HL-60 (cell line): ENCODE results near the gene PEX1.

Experiments
- DNase-seq, 2 experiments: peaks; one replicate each; pipeline ENCODE4 v3.0.0-alpha.2; 2010 to 2020; ENCODE audit warnings: low read depth in 1 of 2, low spot score in 1 of 2
- H3K27ac ChIP-seq: fragments of 250-450 bp; sonication (Bioruptor Pico); replicated peaks from 2 replicates; pipeline ENCODE4 v1.5.1; 2020; ENCODE audit warnings: mild to moderate bottlenecking, moderate library complexity
- H3K27me3 ChIP-seq: fragments of 250-450 bp; sonication (Bioruptor Pico); 2 replicates; pipeline ENCODE4 v1.5.1; 2021; ENCODE audit warnings: mild to moderate bottlenecking, moderate library complexity; ENCODE audit not compliant: insufficient read depth, poor library complexity, severe bottlenecking
- H3K4me3 ChIP-seq: replicated peaks from 2 replicates; pipeline ENCODE4 v1.5.1; 2011; ENCODE audit warnings: mild to moderate bottlenecking, control low read depth, low read length; ENCODE audit not compliant: insufficient read depth
- CTCF ChIP-seq: IDR thresholded peaks from one replicate; pipeline ENCODE4 v1.5.1; 2011; ENCODE audit warnings: low read length, control low read depth, inconsistent platforms; ENCODE audit not compliant: insufficient read depth
- GABPA ChIP-seq: IDR thresholded peaks from 2 replicates; pipeline ENCODE4 v1.6.1; 2012; ENCODE audit warnings: low read depth
- POLR2AphosphoS5 ChIP-seq: IDR thresholded peaks from 2 replicates; pipeline ENCODE4 v1.6.1; 2012; ENCODE audit warnings: low read depth
- REST ChIP-seq: IDR thresholded peaks from 2 replicates; pipeline ENCODE4 v1.6.1; 2012; ENCODE audit warnings: low read depth; ENCODE audit not compliant: insufficient replicate concordance
- SPI1 ChIP-seq: IDR thresholded peaks from 2 replicates; pipeline ENCODE4 v1.6.1; 2012; ENCODE audit warnings: low read depth, mild to moderate bottlenecking, borderline replicate concordance
- long read RNA-seq: library from polyadenylated mRNA; unstranded; transcript quantifications from one replicate; pipeline ENCODE4 v2.0.0, GENCODE V29; 2020

Gene PEX1
- long read RNA-seq, full-length matches to known transcripts, result 21 of 53 reads
- long read RNA-seq, partial matches to known transcripts, result 19 of 53 reads
- long read RNA-seq, other reads (novel, unspliced or antisense), result 13 of 53 reads

GRCh38 chr7:92528188-92528957 is at the start of gene PEX1, which contains the start of gene RBM48:
TSS of gene PEX1 (minus strand) at chr7:92528520. CDS start at chr7:92528435, 85 bp downstream.
TSS of gene RBM48 (plus strand) at chr7:92528795. CDS start at chr7:92528814, 19 bp downstream.
- TF ChIP-seq SPI1, result no peak
- peak; percentile 40 for TF ChIP-seq REST
- peak; percentile 77 for TF ChIP-seq POLR2AphosphoS5
- TF ChIP-seq CTCF, result no peak
- TF ChIP-seq GABPA, result peak; percentile 85
- Histone ChIP-seq H3K27ac (peak within 1 kb of the TSS; percentile 82), H3K27me3 (no peaks in the 10 kb centered on the region), H3K4me3 (peak within 1 kb of the TSS; percentile 100)
- peak; percentile 89 to 98 for DNase-seq

GRCh38 chr7:92576296-92576695 is 48.0 kb upstream of the PEX1 start:
- DNase-seq, result no peak
- Histone ChIP-seq H3K27ac (no peak overlapping the region), H3K27me3 (no peaks in the 10 kb centered on the region), H3K4me3 (no peak overlapping the region)
- no peak for TF ChIP-seq REST
- no peak for TF ChIP-seq GABPA
- no peak for TF ChIP-seq CTCF
- TF ChIP-seq POLR2AphosphoS5, result no peak
- TF ChIP-seq SPI1, result no peak

- DNase-seq, result peak; percentile 13 to 59
- TF ChIP-seq SPI1 (no peak), REST (no peak), GABPA (no peak), POLR2AphosphoS5 (no peak), CTCF (no peak)
- Histone ChIP-seq H3K27me3 (no peaks in the 10 kb centered on the region), H3K4me3 (no peak overlapping the region), H3K27ac (no peak overlapping the region)
Measured at GRCh38 chr7:92569137-92569536, 40.8 kb upstream of the PEX1 start.
